Neutrophil (primary cell): ENCODE measurements around the gene SRBD1.

Source experiments
- H3K27ac ChIP-seq: fragments of 200-600 bp; sonication (generic); 2 replicates; pipeline ENCODE4 v1.5.1; 2016; ENCODE audit warnings: mild to moderate bottlenecking, moderate library complexity
- H3K27me3 ChIP-seq: fragments of 200-600 bp; sonication (generic); 2 replicates; pipeline ENCODE4 v1.6.0; 2016; ENCODE audit warnings: mild to moderate bottlenecking
- H3K36me3 ChIP-seq: fragments of 200-600 bp; sonication (generic); 2 replicates; pipeline ENCODE4 v1.5.1; 2017
- H3K4me1 ChIP-seq, 2 experiments: fragments of 200-600 bp in 1 of 2; sonication (generic) in 1 of 2; 1 replicate in 1 of 2; 2 replicates in 1 of 2; pipeline versions ENCODE4 v1.5.1 to v1.6.1; 2013 to 2016; ENCODE audit warnings: low read depth in 1 of 2, low read length in 1 of 2, mild to moderate bottlenecking in 1 of 2, moderate library complexity in 1 of 2; ENCODE audit not compliant: control insufficient read depth in 1 of 2, insufficient read depth in 1 of 2
- H3K4me3 ChIP-seq, 2 experiments: fragments of 200-600 bp in 1 of 2; sonication (generic) in 1 of 2; 1 replicate in 1 of 2; 2 replicates in 1 of 2; pipeline ENCODE4 v1.5.1; 2013 to 2016; ENCODE audit warnings: low read depth in 1 of 2, low read length in 1 of 2, mild to moderate bottlenecking in 1 of 2, moderate library complexity in 1 of 2
- H3K9me3 ChIP-seq: fragments of 200-600 bp; sonication (generic); 2 replicates; pipeline ENCODE4 v1.5.1; 2016
- CTCF ChIP-seq: fragments of 200-600 bp; sonication (generic); IDR thresholded peaks from 2 replicates; pipeline ENCODE4 v1.5.1; 2016; ENCODE audit warnings: antibody characterized with exemption

The SRBD1 gene

GRCh38 chr2:45397292-45397691, 213.8 kb downstream of the SRBD1 start:
- Histone ChIP-seq H3K4me3 (no peak overlapping the region), H3K9me3 (no peaks in the 10 kb centered on the region), H3K27me3 (no peaks in the 10 kb centered on the region), H3K4me1 (no peaks in the 10 kb centered on the region), H3K36me3 (peaks cover 15% of the 10 kb centered on the region), H3K27ac (no peak overlapping the region)
- TF ChIP-seq CTCF: no peak

GRCh38 chr2:45396671-45397070, 214.4 kb downstream of the SRBD1 start:
- Histone ChIP-seq H3K27ac (no peak overlapping the region), H3K4me1 (no peaks in the 10 kb centered on the region), H3K9me3 (no peaks in the 10 kb centered on the region), H3K27me3 (no peaks in the 10 kb centered on the region), H3K36me3 (peaks cover 14% of the 10 kb centered on the region), H3K4me3 (no peak overlapping the region)
- TF ChIP-seq CTCF: no peak

- no peak overlapping the region for H3K4me3 ChIP-seq
- H3K27me3 ChIP-seq: no peaks in the 10 kb centered on the region
- no peaks in the 10 kb centered on the region for H3K9me3 ChIP-seq
- no peak for TF ChIP-seq CTCF
- H3K27ac ChIP-seq: no peak overlapping the region
- H3K4me1 ChIP-seq: no peaks in the 10 kb centered on the region
- H3K36me3 ChIP-seq: peaks cover 9% of the 10 kb centered on the region
Measured at GRCh38 chr2:45394842-45395241, 216.2 kb downstream of the SRBD1 start.

- H3K4me3 ChIP-seq: no peak overlapping the region
- no peaks in the 10 kb centered on the region for H3K9me3 ChIP-seq
- H3K36me3 ChIP-seq: peaks cover 9% of the 10 kb centered on the region
- no peak for TF ChIP-seq CTCF
- no peaks in the 10 kb centered on the region for H3K27me3 ChIP-seq
- H3K4me1 ChIP-seq: no peaks in the 10 kb centered on the region
- H3K27ac ChIP-seq: no peak overlapping the region
Measured at GRCh38 chr2:45394216-45394615, 216.9 kb downstream of the SRBD1 start.

GRCh38 chr2:45391866-45392265, 219.2 kb downstream of the SRBD1 start:
- Histone ChIP-seq H3K27me3 (no peaks in the 10 kb centered on the region), H3K27ac (no peak overlapping the region), H3K9me3 (no peaks in the 10 kb centered on the region), H3K4me1 (no peaks in the 10 kb centered on the region), H3K36me3 (peaks cover 15% of the 10 kb centered on the region), H3K4me3 (no peak overlapping the region)
- no peak for TF ChIP-seq CTCF

- H3K36me3 ChIP-seq: peaks cover 15% of the 10 kb centered on the region
- TF ChIP-seq CTCF: no peak
- H3K9me3 ChIP-seq: no peaks in the 10 kb centered on the region
- no peaks in the 10 kb centered on the region for H3K4me1 ChIP-seq
- no peaks in the 10 kb centered on the region for H3K27me3 ChIP-seq
- H3K27ac ChIP-seq: no peak overlapping the region
- no peak overlapping the region for H3K4me3 ChIP-seq
Measured at GRCh38 chr2:45390861-45391260, 220.2 kb downstream of the SRBD1 start.
